ENCODE results near the gene ZNF699. TPM values are rescaled to one million over a fixed set of nuclear protein-coding genes. Genes with fewer than 3 reads are reported as not detected.
"Not testable (repeated sequence)": the region's sequence is repeated elsewhere in the genome, so short reads cannot be mapped to it uniquely, and the experiment has no call there.

Gene ZNF699
- total and polyA plus RNA-seq, 3 donors from 2014 or later: 2.2 to 12.0 (median 11.9) TPM

DNA sequence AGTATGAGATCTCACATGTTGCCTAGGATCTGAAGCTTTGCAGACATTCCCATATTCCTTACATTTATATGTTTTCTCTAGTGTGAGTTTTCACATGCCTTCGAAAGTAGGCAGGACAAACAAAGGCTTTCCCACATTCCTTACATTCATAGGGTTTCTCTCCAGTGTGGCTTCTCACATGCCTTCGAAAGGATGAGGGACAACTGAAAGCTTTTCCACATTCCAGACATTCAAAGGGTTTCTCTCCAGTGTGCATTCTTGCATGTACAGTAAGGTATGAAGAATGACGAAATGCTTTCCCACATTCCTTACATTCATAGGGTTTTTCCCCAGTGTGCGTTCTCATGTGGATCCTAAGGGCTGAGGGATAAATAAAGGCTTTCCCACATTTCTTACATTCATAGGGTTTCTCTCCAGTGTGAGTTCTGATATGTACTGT, 14.2 kb downstream of the ZNF699 start:
- Histone ChIP-seq H3K4me1 (no peaks in the 10 kb centered on the region), H3K27ac (no peak overlapping the region), H3K4me3 (no peak overlapping the region), H3K27me3 (no peaks in the 10 kb centered on the region), H3K36me3 (ENCODE audit: low read depth, missing control alignments) (no peaks in the 10 kb centered on the region), H3K9me3 (no peaks in the 10 kb centered on the region)
- TF ChIP-seq, protein P1, sequence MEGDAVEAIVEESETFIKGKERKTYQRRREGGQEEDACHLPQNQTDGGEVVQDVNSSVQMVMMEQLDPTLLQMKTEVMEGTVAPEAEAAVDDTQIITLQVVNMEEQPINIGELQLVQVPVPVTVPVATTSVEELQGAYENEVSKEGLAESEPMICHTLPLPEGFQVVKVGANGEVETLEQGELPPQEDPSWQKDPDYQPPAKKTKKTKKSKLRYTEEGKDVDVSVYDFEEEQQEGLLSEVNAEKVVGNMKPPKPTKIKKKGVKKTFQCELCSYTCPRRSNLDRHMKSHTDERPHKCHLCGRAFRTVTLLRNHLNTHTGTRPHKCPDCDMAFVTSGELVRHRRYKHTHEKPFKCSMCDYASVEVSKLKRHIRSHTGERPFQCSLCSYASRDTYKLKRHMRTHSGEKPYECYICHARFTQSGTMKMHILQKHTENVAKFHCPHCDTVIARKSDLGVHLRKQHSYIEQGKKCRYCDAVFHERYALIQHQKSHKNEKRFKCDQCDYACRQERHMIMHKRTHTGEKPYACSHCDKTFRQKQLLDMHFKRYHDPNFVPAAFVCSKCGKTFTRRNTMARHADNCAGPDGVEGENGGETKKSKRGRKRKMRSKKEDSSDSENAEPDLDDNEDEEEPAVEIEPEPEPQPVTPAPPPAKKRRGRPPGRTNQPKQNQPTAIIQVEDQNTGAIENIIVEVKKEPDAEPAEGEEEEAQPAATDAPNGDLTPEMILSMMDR (IDR thresholded peaks at IDR 0.05): no peak
- no peak for TF ChIP-seq POLR2A (IDR thresholded peaks at IDR 0.05)
- intact Hi-C loops (cut with DNase I; ENCODE audit: low total_unique reads): no loop called here
- no peak for DNase-seq
- 94 to 96% methylated on average over 4 of the region's 4 CpGs for WGBS, 2 donors

- DNase-seq: no peak
- Histone ChIP-seq H3K4me1 (no peaks in the 10 kb centered on the region), H3K27me3 (no peaks in the 10 kb centered on the region), H3K36me3 (ENCODE audit: low read depth, missing control alignments) (no peaks in the 10 kb centered on the region), H3K9me3 (no peaks in the 10 kb centered on the region), H3K27ac (no peak overlapping the region), H3K4me3 (no peak overlapping the region)
- intact Hi-C loops (cut with DNase I; ENCODE audit: low total_unique reads): no loop called here
- WGBS, 2 donors: 92 to 100% methylated on average over 2 of the region's 2 CpGs
- TF ChIP-seq, protein P1 (IDR thresholded peaks at IDR 0.05): no peak
- no peak for TF ChIP-seq POLR2A (IDR thresholded peaks at IDR 0.05)
These were observed 20.3 kb downstream of the ZNF699 start for GRCh38 chr19:9289231-9289884.

DNA sequence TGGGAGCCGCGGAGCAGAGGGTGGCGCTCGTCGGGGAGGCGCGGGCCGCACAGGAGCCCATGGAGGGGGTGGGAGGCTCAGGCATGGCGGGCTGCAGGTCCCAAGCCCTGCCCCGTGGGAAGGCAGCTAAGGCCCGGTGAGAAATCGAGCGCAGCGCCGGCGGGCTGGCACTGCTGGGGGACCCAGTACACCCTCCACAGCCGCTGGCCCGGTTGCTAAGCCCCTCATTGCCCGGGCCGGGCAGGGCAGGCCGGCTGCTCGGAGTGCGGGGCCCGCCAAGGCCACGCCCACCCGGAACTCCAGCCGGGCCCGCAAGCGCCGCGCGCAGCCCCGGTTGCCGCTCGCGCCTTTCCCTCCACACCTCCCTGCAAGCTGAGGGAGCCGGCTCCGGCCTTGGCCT, 26.2 kb downstream of the ZNF699 start:
- H3K9me3 ChIP-seq; H3K4me1 ChIP-seq; H3K27ac ChIP-seq; H3K36me3 ChIP-seq (ENCODE audit: low read depth, missing control alignments); intact Hi-C loops (cut with DNase I; ENCODE audit: low total_unique reads); H3K27me3 ChIP-seq: not testable (repeated sequence)
- peak; percentile 37 for DNase-seq
- peak overlapping the region; percentile 31 to 50 for H3K4me3 ChIP-seq
- 12% methylated on average over 30 of the region's 38 CpGs; no CpG with 5 or more reads in 1 of the 2 donors for WGBS, 2 donors

GRCh38 chr19:9251236-9251635, 58.4 kb downstream of the ZNF699 start:
- H3K27me3 ChIP-seq: no peaks in the 10 kb centered on the region
- no peaks in the 10 kb centered on the region for H3K9me3 ChIP-seq
- TF ChIP-seq, protein P1 (IDR thresholded peaks at IDR 0.05): no peak
- no peak for TF ChIP-seq POLR2A (IDR thresholded peaks at IDR 0.05)
- intact Hi-C loops (cut with DNase I; ENCODE audit: low total_unique reads): no loop called here
- no peak overlapping the region for H3K4me3 ChIP-seq
- DNase-seq: no peak
- 72 to 85% methylated on average over 5 of the region's 5 CpGs for WGBS, 2 donors
- no peaks in the 10 kb centered on the region for H3K36me3 ChIP-seq (ENCODE audit: low read depth, missing control alignments)
- H3K27ac ChIP-seq: no peak overlapping the region
- H3K4me1 ChIP-seq: no peaks in the 10 kb centered on the region

DNA sequence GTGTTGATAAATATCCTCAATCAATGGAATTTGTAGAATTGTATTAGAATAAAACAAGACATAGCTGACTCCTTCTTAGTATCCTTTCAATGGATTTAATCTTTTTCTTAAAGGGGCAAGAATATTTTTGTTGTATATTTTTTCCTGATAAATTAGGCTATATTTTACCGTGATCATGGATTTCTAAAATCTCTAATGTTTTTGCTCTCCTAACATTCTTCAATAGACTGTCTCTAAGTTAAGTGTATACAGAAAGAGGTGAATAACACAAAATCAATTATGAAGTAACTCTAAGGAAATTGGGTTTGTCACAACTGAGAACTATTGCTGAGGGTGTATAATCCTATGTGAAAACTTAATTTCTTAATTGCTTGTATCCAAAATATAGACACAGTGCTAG, 59.0 kb downstream of the ZNF699 start, which contains the start of gene OR7E24:
Gene OR7E24, plus strand, starts transcription at position 301 of the 400 bp plus-strand sequence. CDS start 114 bp downstream, outside the sequence.
- TF ChIP-seq POLR2A (IDR thresholded peaks at IDR 0.05): no peak
- TF ChIP-seq, protein P1 (IDR thresholded peaks at IDR 0.05): no peak
- DNase-seq: no peak
- Histone ChIP-seq H3K4me1 (no peaks in the 10 kb centered on the region), H3K27me3 (no peaks in the 10 kb centered on the region), H3K4me3 (no peak within 1 kb of the TSS), H3K9me3 (no peaks in the 10 kb centered on the region), H3K36me3 (ENCODE audit: low read depth, missing control alignments) (no peaks in the 10 kb centered on the region), H3K27ac (no peak within 1 kb of the TSS)
- 73 to 85% methylated on average over 1 of the region's 1 CpG for WGBS, 2 donors
- intact Hi-C loops (cut with DNase I; ENCODE audit: low total_unique reads): no loop called here

Other genes starting within 250 kb of the ZNF699 start
- gene OR1M1, start 222.8 kb downstream of the ZNF699 start, total RNA-seq: under 1 TPM in 1 of 2 donors, not detected in 1; 0.12 TPM
- gene OR1M1, start 222.8 kb downstream of the ZNF699 start, polyA plus RNA-seq (ENCODE audit: insufficient read depth, low read depth, low replicate concordance): not detected
- not detected for gene OR7G2, start 202.4 kb downstream of the ZNF699 start, total RNA-seq
- not detected for gene OR7G2, start 202.4 kb downstream of the ZNF699 start, polyA plus RNA-seq (ENCODE audit: insufficient read depth, low read depth, low replicate concordance)
- not detected for gene OR7G1, start 194.1 kb downstream of the ZNF699 start, total RNA-seq
- not detected for gene OR7G1, start 194.1 kb downstream of the ZNF699 start, polyA plus RNA-seq (ENCODE audit: insufficient read depth, low read depth, low replicate concordance)
- gene OR7G3, start 182.9 kb downstream of the ZNF699 start, total RNA-seq: not detected
- gene OR7G3, start 182.9 kb downstream of the ZNF699 start, polyA plus RNA-seq (ENCODE audit: insufficient read depth, low read depth, low replicate concordance): not detected
- 10 to 100 TPM; 19.4 to 28.8 TPM for gene ZNF317, start 169.4 kb downstream of the ZNF699 start, total RNA-seq
- gene ZNF317, start 169.4 kb downstream of the ZNF699 start, polyA plus RNA-seq (ENCODE audit: insufficient read depth, low read depth, low replicate concordance): 16.1 TPM
- gene OR7D2, start 130.9 kb downstream of the ZNF699 start, total RNA-seq: under 1 TPM; 0.62 to 0.79 TPM
- gene OR7D2, start 130.9 kb downstream of the ZNF699 start, polyA plus RNA-seq (ENCODE audit: insufficient read depth, low read depth, low replicate concordance): 1.7 TPM
- gene OR7D4, start 90.2 kb downstream of the ZNF699 start, total RNA-seq: under 1 TPM in 1 of 2 donors, not detected in 1; 0.06 TPM
- gene OR7D4, start 90.2 kb downstream of the ZNF699 start, polyA plus RNA-seq (ENCODE audit: insufficient read depth, low read depth, low replicate concordance): not detected
- 1 to 10 TPM in 1 of 2 donors, under 1 TPM in 1; 0.62 to 1.5 TPM for gene OR7E24, start 58.9 kb downstream of the ZNF699 start, total RNA-seq
- gene OR7E24, start 58.9 kb downstream of the ZNF699 start, polyA plus RNA-seq (ENCODE audit: insufficient read depth, low read depth, low replicate concordance): 2.3 TPM
- gene ZNF559, start 14.3 kb upstream of the ZNF699 start, total RNA-seq: 10 to 100 TPM; 48.4 to 49.7 TPM
- gene ZNF559, start 14.3 kb upstream of the ZNF699 start, polyA plus RNA-seq (ENCODE audit: insufficient read depth, low read depth, low replicate concordance): 15.4 TPM
- 10 to 100 TPM; 11.9 to 20.7 TPM for gene ZNF177, start 53.2 kb upstream of the ZNF699 start, total RNA-seq
- gene ZNF177, start 53.2 kb upstream of the ZNF699 start, polyA plus RNA-seq (ENCODE audit: insufficient read depth, low read depth, low replicate concordance): 16.5 TPM
- 10 to 100 TPM; 26.5 to 43.3 TPM for gene ZNF266, start 125.7 kb upstream of the ZNF699 start, total RNA-seq
- 18.5 TPM for gene ZNF266, start 125.7 kb upstream of the ZNF699 start, polyA plus RNA-seq (ENCODE audit: insufficient read depth, low read depth, low replicate concordance)
- 10 to 100 TPM; 13.1 to 15.4 TPM for gene ZNF560, start 188.8 kb upstream of the ZNF699 start, total RNA-seq
- gene ZNF560, start 188.8 kb upstream of the ZNF699 start, polyA plus RNA-seq (ENCODE audit: insufficient read depth, low read depth, low replicate concordance): 8.0 TPM
- 10 to 100 TPM; 13.8 to 13.9 TPM for gene ZNF426, start 228.8 kb upstream of the ZNF699 start, total RNA-seq
- gene ZNF426, start 228.8 kb upstream of the ZNF699 start, polyA plus RNA-seq (ENCODE audit: insufficient read depth, low read depth, low replicate concordance): 5.7 TPM

Measured in testis (tissue), 3 donors.